ENCODE data around the gene CNOT2.
A peak's percentile ranks its signal among the peaks of the same experiment; 100 is the strongest.

Gene CNOT2

DNA sequence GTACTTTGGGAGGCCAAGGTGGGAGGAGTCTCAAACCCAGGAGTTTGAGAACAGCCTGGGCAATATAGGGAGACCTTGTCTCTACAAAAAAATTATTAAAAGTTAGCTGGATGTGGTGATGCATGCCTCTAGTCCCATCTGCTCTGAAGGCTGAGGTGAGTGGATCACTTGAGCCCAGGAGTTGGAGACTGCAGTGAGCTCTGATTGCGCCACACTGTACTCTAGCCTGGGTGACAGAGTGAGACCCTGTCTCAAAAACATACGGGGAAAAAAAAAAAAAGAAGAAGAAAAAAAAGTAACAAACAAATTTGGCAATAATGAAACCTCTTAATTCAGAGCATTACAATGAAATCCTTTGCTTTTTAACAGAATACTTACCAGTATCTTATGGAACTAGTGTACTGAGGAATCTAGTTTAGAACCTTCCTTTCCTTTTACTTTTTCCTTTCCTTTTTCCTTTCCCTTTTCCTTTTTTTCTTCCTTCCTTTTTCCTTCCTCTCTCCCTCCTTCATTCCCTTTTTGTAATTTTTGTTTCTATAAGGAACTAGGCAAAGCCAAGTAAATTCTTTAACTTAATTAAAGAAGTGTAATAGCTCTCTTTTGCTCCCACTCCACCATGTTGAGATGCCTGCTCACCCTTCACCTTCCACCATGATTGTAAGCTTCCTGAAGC lies 12.2 kb upstream of the CNOT2 start:
- H3K4me1 ChIP-seq (ENCODE audit: control insufficient read depth in 5 of 5, insufficient read depth in 5 of 5, low read length in 5 of 5), result no peaks in the 10 kb centered on the region
- H3K9me3 ChIP-seq (ENCODE audit: control insufficient read depth in 5 of 5, low read length in 5 of 5), result no peaks in the 10 kb centered on the region
- no peak overlapping the region for H3K9ac ChIP-seq (ENCODE audit: low read length in 5 of 5)
- no peak overlapping the region for H3K27ac ChIP-seq (ENCODE audit: low read depth, low read length)
- H3K4me3 ChIP-seq (ENCODE audit: low read depth in 1 of 5, low read length in 5 of 5), result no peak overlapping the region
- no peaks in the 10 kb centered on the region for H3K36me3 ChIP-seq (ENCODE audit: control insufficient read depth in 5 of 5, insufficient read depth in 5 of 5, low read length in 5 of 5)
- no peaks in the 10 kb centered on the region for H3K27me3 ChIP-seq (ENCODE audit: control insufficient read depth in 5 of 5, insufficient read depth in 4 of 5, low read length in 5 of 5)

DNA sequence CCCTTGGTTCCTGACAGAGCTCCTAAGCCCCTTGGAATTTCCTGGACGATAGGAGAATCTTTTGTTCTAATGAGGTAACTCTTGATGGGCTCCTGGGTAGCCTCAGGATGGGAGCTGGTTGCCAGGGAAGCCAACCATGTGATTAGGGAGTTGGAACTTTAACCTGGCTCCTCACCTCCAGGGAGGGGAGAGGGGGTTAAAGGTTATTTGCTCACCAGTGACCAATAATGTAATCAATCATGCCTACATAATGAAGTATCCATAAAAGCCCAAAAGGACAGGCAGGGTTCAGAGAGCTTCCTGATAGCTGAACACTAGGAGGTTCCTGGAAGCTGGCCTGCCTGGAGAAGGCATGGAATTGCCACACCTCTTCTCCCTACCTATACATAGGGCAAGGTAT lies 6.2 kb upstream of the CNOT2 start:
- Histone ChIP-seq H3K27ac (ENCODE audit: low read depth, low read length) (no peak overlapping the region), H3K4me3 (ENCODE audit: low read depth in 1 of 5, low read length in 5 of 5) (no peak overlapping the region), H3K9me3 (ENCODE audit: control insufficient read depth in 5 of 5, low read length in 5 of 5) (no peaks in the 10 kb centered on the region), H3K36me3 (ENCODE audit: control insufficient read depth in 5 of 5, insufficient read depth in 5 of 5, low read length in 5 of 5) (peaks cover 13 to 21% (median 19%) of the 10 kb centered on the region in 5 donors), H3K9ac (ENCODE audit: low read length in 5 of 5) (no peak overlapping the region), H3K4me1 (ENCODE audit: control insufficient read depth in 5 of 5, insufficient read depth in 5 of 5, low read length in 5 of 5) (peaks cover 0 to 9% (median 2%) of the 10 kb centered on the region in 5 donors), H3K27me3 (ENCODE audit: control insufficient read depth in 5 of 5, insufficient read depth in 4 of 5, low read length in 5 of 5) (no peaks in the 10 kb centered on the region)

DNA sequence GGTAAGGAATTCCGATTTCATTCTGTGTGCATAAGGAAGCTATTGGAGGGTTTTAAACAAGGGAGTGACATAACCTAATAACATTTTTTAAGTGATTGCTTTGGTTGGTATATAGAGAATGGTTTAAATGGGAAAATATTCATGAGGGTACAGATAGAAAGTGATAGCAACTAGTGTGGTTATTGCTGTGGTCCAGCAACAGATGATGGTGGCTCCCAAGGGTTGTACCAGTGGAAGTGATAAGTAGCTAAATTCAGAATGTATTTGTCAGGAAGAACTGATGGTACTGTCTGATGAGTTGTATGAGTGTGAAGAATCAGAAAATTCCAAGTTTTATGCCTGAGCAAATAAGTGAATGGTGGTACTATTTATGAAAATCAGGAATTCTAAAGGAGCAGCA lies 2.6 kb upstream of the CNOT2 start:
- H3K9me3 ChIP-seq (ENCODE audit: control insufficient read depth in 5 of 5, low read length in 5 of 5), result no peaks in the 10 kb centered on the region
- H3K27me3 ChIP-seq (ENCODE audit: control insufficient read depth in 5 of 5, insufficient read depth in 4 of 5, low read length in 5 of 5), result no peaks in the 10 kb centered on the region
- H3K4me1 ChIP-seq (ENCODE audit: control insufficient read depth in 5 of 5, insufficient read depth in 5 of 5, low read length in 5 of 5), result peaks cover 0 to 30% (median 26%) of the 10 kb centered on the region in 5 donors
- no peak overlapping the region for H3K9ac ChIP-seq (ENCODE audit: low read length in 5 of 5)
- H3K4me3 ChIP-seq (ENCODE audit: low read depth in 1 of 5, low read length in 5 of 5), result no peak overlapping the region
- peaks cover 13 to 21% (median 19%) of the 10 kb centered on the region in 5 donors for H3K36me3 ChIP-seq (ENCODE audit: control insufficient read depth in 5 of 5, insufficient read depth in 5 of 5, low read length in 5 of 5)
- no peak overlapping the region for H3K27ac ChIP-seq (ENCODE audit: low read depth, low read length)

DNA sequence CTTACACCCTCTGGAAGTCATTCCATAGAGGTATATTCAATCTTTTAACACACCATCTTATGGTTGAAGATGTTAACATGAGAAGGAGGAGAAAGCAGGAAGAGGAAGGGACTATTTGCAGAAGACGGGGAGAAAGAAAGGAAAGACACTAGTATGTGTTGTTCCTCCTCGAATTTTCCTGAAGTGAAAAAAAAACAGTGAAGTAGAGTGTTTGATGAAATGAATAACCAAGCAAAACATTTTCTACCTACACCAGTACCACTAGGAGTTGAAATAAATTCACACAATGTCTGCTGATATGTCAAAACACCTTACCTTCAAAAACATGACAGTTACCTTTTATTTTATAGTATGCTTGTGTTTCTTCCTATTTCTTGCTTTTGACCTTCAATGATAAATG lies 1.4 kb upstream of the CNOT2 start:
- Histone ChIP-seq H3K4me3 (ENCODE audit: low read depth in 1 of 5, low read length in 5 of 5) (peak overlapping the region in 2 of 5 donors; percentile 97 to 100), H3K27me3 (ENCODE audit: control insufficient read depth in 5 of 5, insufficient read depth in 4 of 5, low read length in 5 of 5) (no peaks in the 10 kb centered on the region), H3K4me1 (ENCODE audit: control insufficient read depth in 5 of 5, insufficient read depth in 5 of 5, low read length in 5 of 5) (peaks cover 0 to 34% (median 26%) of the 10 kb centered on the region in 5 donors), H3K36me3 (ENCODE audit: control insufficient read depth in 5 of 5, insufficient read depth in 5 of 5, low read length in 5 of 5) (peaks cover 13 to 21% (median 19%) of the 10 kb centered on the region in 5 donors), H3K9ac (ENCODE audit: low read length in 5 of 5) (no peak overlapping the region), H3K27ac (ENCODE audit: low read depth, low read length) (peak overlapping the region; percentile 98), H3K9me3 (ENCODE audit: control insufficient read depth in 5 of 5, low read length in 5 of 5) (no peaks in the 10 kb centered on the region)

DNA sequence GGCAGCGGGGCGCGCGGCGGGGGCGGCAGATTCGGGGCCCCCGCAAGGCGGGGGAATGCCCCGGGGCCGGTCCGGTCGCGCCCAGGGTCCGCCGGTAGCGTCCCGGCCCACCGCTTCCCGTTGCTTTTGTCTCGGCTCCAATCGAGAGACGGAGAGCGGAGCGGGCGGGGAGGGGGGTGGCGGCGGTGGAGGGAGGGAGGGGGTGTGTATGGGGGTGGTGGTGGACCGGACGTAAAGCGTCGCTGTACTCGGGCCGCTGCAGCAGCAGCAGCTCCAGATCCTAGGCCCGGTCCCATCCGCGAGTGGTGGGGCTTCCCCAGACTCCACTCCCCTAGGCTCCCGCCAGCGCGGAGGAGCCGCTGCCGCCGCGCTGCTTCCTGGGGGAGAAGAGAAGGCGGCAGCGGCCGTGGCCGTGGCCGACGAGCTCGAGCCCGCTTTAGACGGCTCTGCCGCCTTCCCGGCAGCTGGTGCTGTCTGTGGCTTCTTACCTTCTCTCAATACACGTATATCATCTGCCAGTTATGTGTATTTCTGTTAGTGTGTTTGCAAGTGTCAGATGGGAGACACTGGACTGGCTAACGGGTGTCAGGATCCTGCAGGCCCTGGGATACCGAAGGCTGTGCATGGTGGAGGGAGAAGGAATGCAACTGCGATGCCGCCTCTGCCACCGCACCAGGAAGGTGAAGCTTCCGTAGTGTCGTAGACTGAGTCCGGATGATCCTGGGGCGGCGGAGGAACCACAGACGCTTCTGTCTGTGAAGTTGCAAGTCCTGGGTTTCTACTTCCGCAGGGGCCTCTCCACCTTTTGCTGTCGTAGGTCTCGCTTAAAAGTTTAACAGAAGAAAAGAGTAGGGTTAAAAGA lies 508 bp downstream of the CNOT2 start:
- H3K27ac ChIP-seq (ENCODE audit: low read depth, low read length), result peak overlapping the region; percentile 98
- H3K9ac ChIP-seq (ENCODE audit: low read length in 5 of 5), result peak overlapping the region; percentile 91 to 98 (median 97)
- peaks cover 10 to 17% (median 14%) of the 10 kb centered on the region in 5 donors for H3K36me3 ChIP-seq (ENCODE audit: control insufficient read depth in 5 of 5, insufficient read depth in 5 of 5, low read length in 5 of 5)
- H3K9me3 ChIP-seq (ENCODE audit: control insufficient read depth in 5 of 5, low read length in 5 of 5), result no peaks in the 10 kb centered on the region
- no peaks in the 10 kb centered on the region for H3K27me3 ChIP-seq (ENCODE audit: control insufficient read depth in 5 of 5, insufficient read depth in 4 of 5, low read length in 5 of 5)
- peak overlapping the region; percentile 88 to 100 (median 96) for H3K4me3 ChIP-seq (ENCODE audit: low read depth in 1 of 5, low read length in 5 of 5)
- H3K4me1 ChIP-seq (ENCODE audit: control insufficient read depth in 5 of 5, insufficient read depth in 5 of 5, low read length in 5 of 5), result peaks cover 0 to 42% (median 26%) of the 10 kb centered on the region in 5 donors

DNA sequence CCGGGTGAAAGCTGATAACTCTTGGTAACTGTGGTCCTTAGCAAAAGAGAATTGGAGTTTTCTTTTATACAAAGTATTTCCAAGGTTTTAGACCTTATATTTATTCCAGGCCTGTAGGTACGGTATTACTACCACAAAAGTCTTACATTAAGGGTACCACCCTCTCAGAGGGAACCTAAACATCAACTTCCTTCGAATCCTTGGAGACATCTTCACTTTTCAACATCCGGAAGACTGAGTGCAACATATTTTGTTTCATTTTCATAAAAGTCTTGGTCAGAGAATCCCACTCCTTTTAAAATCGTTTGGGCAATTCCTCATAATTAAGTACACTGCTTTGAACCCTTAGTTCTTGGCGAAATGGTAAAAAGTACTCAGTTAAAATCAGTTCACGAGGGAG lies 1.2 kb downstream of the CNOT2 start:
- peak overlapping the region; percentile 78 to 100 (median 94) for H3K4me3 ChIP-seq (ENCODE audit: low read depth in 1 of 5, low read length in 5 of 5)
- H3K27me3 ChIP-seq (ENCODE audit: control insufficient read depth in 5 of 5, insufficient read depth in 4 of 5, low read length in 5 of 5), result no peaks in the 10 kb centered on the region
- peak overlapping the region; percentile 88 to 98 (median 91) for H3K9ac ChIP-seq (ENCODE audit: low read length in 5 of 5)
- H3K27ac ChIP-seq (ENCODE audit: low read depth, low read length), result peak overlapping the region; percentile 98
- H3K36me3 ChIP-seq (ENCODE audit: control insufficient read depth in 5 of 5, insufficient read depth in 5 of 5, low read length in 5 of 5), result peaks cover 8 to 17% (median 14%) of the 10 kb centered on the region in 5 donors
- H3K9me3 ChIP-seq (ENCODE audit: control insufficient read depth in 5 of 5, low read length in 5 of 5), result no peaks in the 10 kb centered on the region
- H3K4me1 ChIP-seq (ENCODE audit: control insufficient read depth in 5 of 5, insufficient read depth in 5 of 5, low read length in 5 of 5), result peaks cover 0 to 42% (median 30%) of the 10 kb centered on the region in 5 donors

DNA sequence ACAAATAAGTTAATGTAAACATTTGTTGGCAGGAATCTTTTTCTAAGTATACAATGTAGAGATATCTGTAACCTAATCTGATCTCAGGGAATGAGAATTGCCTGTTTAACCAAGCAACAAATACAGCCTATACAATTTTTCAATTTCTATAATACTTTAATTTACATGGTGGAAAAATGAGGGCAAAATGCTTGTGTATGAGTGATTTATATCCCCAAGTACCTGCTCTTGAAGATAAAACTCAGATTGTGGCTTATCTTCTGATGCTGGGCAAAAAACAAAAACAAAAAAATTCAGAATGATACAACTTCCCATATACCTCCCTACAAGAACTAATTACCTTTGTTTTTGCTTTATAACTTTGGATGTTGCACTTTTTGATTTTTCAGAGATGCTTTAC lies 2.2 kb downstream of the CNOT2 start:
- H3K9me3 ChIP-seq (ENCODE audit: control insufficient read depth in 5 of 5, low read length in 5 of 5), result no peaks in the 10 kb centered on the region
- H3K27ac ChIP-seq (ENCODE audit: low read depth, low read length), result no peak overlapping the region
- peak overlapping the region in 2 of 5 donors; percentile 90 to 98 for H3K9ac ChIP-seq (ENCODE audit: low read length in 5 of 5)
- H3K36me3 ChIP-seq (ENCODE audit: control insufficient read depth in 5 of 5, insufficient read depth in 5 of 5, low read length in 5 of 5), result peaks cover 3 to 8% (median 5%) of the 10 kb centered on the region in 5 donors
- H3K4me1 ChIP-seq (ENCODE audit: control insufficient read depth in 5 of 5, insufficient read depth in 5 of 5, low read length in 5 of 5), result peaks cover 0 to 42% (median 31%) of the 10 kb centered on the region in 5 donors
- H3K4me3 ChIP-seq (ENCODE audit: low read depth in 1 of 5, low read length in 5 of 5), result no peak overlapping the region
- no peaks in the 10 kb centered on the region for H3K27me3 ChIP-seq (ENCODE audit: control insufficient read depth in 5 of 5, insufficient read depth in 4 of 5, low read length in 5 of 5)

DNA sequence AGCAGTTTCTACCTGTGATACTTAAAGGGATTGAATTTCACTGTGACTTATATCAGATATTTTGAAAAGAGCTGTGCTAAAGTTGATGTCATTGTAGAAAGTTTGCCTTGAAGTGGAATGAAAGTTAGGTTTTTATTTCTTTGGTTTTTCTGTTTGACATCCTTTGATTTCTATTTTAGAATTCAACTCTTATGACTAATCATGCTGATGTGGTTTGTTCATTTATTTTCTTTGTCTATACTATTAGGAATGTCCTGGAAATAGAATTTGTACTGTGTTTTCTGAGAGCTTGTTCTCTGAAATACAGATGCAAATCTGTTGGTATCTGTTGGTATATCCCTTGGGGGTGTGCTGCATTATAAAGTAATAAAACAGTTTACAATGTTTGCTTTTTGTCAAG lies 3.3 kb downstream of the CNOT2 start:
- Histone ChIP-seq H3K36me3 (ENCODE audit: control insufficient read depth in 5 of 5, insufficient read depth in 5 of 5, low read length in 5 of 5) (peaks cover 0 to 5% (median 0%) of the 10 kb centered on the region in 5 donors), H3K9me3 (ENCODE audit: control insufficient read depth in 5 of 5, low read length in 5 of 5) (no peaks in the 10 kb centered on the region), H3K4me1 (ENCODE audit: control insufficient read depth in 5 of 5, insufficient read depth in 5 of 5, low read length in 5 of 5) (peaks cover 0 to 37% (median 33%) of the 10 kb centered on the region in 5 donors), H3K4me3 (ENCODE audit: low read depth in 1 of 5, low read length in 5 of 5) (no peak overlapping the region), H3K27me3 (ENCODE audit: control insufficient read depth in 5 of 5, insufficient read depth in 4 of 5, low read length in 5 of 5) (no peaks in the 10 kb centered on the region), H3K27ac (ENCODE audit: low read depth, low read length) (no peak overlapping the region), H3K9ac (ENCODE audit: low read length in 5 of 5) (peak overlapping the region in 1 of 5 donors; percentile 11)

DNA sequence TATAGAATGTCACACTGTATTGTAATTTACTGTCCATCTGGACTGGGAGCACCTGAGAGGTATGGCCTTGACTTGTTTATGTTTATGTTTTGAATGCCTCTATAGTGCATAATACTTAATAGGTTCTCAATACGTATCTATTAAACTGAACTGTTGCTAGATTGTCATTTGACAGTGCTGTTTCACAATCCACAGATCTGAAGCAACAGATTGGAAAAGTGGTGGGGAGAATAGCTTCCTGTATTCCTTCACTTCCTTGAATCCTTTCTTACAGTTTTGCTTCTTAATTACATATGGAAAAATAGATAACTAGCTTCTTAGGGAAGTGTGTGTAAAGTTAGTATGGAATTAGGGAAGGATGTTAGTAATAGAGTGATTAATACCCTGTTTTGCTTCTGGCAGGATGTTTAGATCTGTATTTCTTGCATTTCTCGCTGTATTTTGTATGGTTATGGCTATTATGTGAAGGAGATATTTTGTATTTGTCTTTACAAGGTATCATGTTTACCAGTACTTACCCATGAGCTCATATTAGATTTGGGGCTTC lies 4.5 kb downstream of the CNOT2 start:
- Histone ChIP-seq H3K9me3 (ENCODE audit: control insufficient read depth in 5 of 5, low read length in 5 of 5) (no peaks in the 10 kb centered on the region), H3K36me3 (ENCODE audit: control insufficient read depth in 5 of 5, insufficient read depth in 5 of 5, low read length in 5 of 5) (peaks cover 0 to 5% (median 0%) of the 10 kb centered on the region in 5 donors), H3K27ac (ENCODE audit: low read depth, low read length) (no peak overlapping the region), H3K4me3 (ENCODE audit: low read depth in 1 of 5, low read length in 5 of 5) (no peak overlapping the region), H3K9ac (ENCODE audit: low read length in 5 of 5) (no peak overlapping the region), H3K4me1 (ENCODE audit: control insufficient read depth in 5 of 5, insufficient read depth in 5 of 5, low read length in 5 of 5) (peaks cover 0 to 30% (median 24%) of the 10 kb centered on the region in 5 donors), H3K27me3 (ENCODE audit: control insufficient read depth in 5 of 5, insufficient read depth in 4 of 5, low read length in 5 of 5) (no peaks in the 10 kb centered on the region)

DNA sequence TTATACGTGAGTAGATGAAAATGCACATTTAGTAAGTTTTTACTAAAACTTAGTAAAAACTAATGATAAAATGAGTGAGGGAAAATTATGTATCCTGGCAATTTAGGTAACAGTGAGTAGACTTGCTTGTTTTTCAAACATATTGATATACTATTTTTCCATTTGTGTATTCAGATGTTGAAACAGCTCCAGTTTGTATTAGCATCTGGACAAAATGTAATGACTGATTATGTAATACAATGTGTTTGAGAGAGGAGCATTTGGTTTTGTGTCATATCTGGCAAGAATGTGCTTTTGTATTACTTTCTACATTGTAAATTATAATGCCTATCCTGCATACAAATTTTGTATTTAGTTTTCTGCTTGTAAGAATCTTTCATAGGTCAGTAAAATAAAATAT lies 5.6 kb downstream of the CNOT2 start:
- H3K27ac ChIP-seq (ENCODE audit: low read depth, low read length), result no peak overlapping the region
- H3K36me3 ChIP-seq (ENCODE audit: control insufficient read depth in 5 of 5, insufficient read depth in 5 of 5, low read length in 5 of 5), result peaks cover 0 to 5% (median 0%) of the 10 kb centered on the region in 5 donors
- no peaks in the 10 kb centered on the region for H3K9me3 ChIP-seq (ENCODE audit: control insufficient read depth in 5 of 5, low read length in 5 of 5)
- H3K4me1 ChIP-seq (ENCODE audit: control insufficient read depth in 5 of 5, insufficient read depth in 5 of 5, low read length in 5 of 5), result peaks cover 0 to 29% (median 23%) of the 10 kb centered on the region in 5 donors
- H3K4me3 ChIP-seq (ENCODE audit: low read depth in 1 of 5, low read length in 5 of 5), result no peak overlapping the region
- no peaks in the 10 kb centered on the region for H3K27me3 ChIP-seq (ENCODE audit: control insufficient read depth in 5 of 5, insufficient read depth in 4 of 5, low read length in 5 of 5)
- H3K9ac ChIP-seq (ENCODE audit: low read length in 5 of 5), result no peak overlapping the region
